HL-60/S4 (cell line): ENCODE data around the gene GBE1.
"Not testable (repeated sequence)": the region's sequence is repeated elsewhere in the genome, so short reads cannot be mapped to it uniquely, and the experiment has no call there.

ENCODE experiments used
- in situ Hi-C: fragments of 300-500 bp; cut with MboI; formaldehyde crosslinking; loops from 2 replicates; pipeline ENCODE4 v1.14.3; 2022; ENCODE audit warnings: low sequenced_read_pairs

Gene GBE1

GRCh38 chr3:81758275-81758674 is 3.2 kb downstream of the GBE1 start:
- in situ Hi-C loops, result no loop called here

GRCh38 chr3:81753416-81754027 is 7.9 kb downstream of the GBE1 start:
- in situ Hi-C loops, result no loop called here

DNA sequence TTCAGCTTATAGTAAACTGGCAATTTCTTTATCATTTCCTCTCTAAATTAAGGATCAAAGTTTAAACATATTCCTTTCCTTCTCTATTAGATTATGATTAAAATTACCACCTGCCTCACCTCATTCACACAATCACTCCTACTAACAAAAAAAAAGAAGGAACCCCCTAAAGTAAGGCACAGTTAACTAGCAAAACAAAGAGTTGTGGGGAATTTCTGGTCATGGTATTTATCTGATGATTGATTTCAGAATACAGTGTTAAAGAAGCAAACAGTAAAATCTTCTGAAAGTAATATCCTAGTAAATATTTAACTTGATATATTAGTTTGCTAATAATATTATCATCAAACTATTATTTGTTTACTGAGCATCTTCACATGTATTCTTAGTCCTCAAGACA is 8.8 kb downstream of the GBE1 start:
- in situ Hi-C loops, result no loop called here

DNA sequence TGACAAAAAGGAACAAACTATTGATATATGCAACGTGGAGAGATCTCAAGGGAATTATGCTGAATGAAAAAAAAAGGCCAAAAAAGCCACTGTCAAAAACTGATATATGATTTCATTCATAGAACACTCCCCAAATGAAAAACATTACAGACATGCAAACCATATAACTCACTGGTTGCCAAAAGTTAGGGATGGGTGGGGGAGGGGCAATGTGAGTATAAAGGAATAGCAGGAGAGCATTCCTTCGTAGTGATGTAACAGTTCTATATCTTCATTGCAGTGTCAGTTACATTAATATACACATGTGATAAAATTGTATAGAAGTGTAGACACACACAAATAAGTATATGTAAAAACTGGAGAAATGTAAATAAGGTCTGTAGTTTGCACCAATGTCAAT is 12.2 kb downstream of the GBE1 start:
- in situ Hi-C loops, result no loop called here

GRCh38 chr3:81747280-81747679 is 14.2 kb downstream of the GBE1 start:
- in situ Hi-C loops, result not testable (repeated sequence)

DNA sequence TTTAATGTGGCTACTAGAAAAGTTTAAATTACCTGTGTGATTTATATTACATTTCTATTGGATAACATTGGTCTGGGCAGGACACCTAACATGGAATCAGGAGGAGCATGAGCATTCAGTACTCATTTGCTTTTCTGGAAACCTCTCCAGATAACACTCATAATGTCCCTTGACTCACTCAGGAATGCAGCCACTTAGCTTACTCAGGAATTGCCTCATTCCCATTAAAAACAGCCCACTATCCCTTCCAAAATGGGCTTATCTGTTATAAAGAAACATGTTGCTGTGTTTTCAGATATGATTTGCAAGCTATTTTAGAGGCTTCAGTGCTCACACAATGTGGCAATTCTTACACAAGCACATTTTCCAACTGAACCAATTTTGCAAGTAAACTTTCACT is 17.1 kb downstream of the GBE1 start:
- in situ Hi-C loops, result no loop called here

GRCh38 chr3:81743096-81744025 is 18.1 kb downstream of the GBE1 start:
- in situ Hi-C loops, result no loop called here

GRCh38 chr3:81742581-81742980 is 18.9 kb downstream of the GBE1 start:
- in situ Hi-C loops, result no loop called here

- in situ Hi-C loops, result no loop called here
Measured at GRCh38 chr3:81741216-81741615, 20.2 kb downstream of the GBE1 start.

- in situ Hi-C loops, result no loop called here
Measured at GRCh38 chr3:81740731-81741130, 20.7 kb downstream of the GBE1 start.

- in situ Hi-C loops, result no loop called here
Measured at GRCh38 chr3:81735334-81735733, 26.1 kb downstream of the GBE1 start.

- in situ Hi-C loops, result no loop called here
Measured at GRCh38 chr3:81734742-81735141, 26.7 kb downstream of the GBE1 start.

- in situ Hi-C loops, result no loop called here
Measured at GRCh38 chr3:81732642-81733041, 28.8 kb downstream of the GBE1 start.

DNA sequence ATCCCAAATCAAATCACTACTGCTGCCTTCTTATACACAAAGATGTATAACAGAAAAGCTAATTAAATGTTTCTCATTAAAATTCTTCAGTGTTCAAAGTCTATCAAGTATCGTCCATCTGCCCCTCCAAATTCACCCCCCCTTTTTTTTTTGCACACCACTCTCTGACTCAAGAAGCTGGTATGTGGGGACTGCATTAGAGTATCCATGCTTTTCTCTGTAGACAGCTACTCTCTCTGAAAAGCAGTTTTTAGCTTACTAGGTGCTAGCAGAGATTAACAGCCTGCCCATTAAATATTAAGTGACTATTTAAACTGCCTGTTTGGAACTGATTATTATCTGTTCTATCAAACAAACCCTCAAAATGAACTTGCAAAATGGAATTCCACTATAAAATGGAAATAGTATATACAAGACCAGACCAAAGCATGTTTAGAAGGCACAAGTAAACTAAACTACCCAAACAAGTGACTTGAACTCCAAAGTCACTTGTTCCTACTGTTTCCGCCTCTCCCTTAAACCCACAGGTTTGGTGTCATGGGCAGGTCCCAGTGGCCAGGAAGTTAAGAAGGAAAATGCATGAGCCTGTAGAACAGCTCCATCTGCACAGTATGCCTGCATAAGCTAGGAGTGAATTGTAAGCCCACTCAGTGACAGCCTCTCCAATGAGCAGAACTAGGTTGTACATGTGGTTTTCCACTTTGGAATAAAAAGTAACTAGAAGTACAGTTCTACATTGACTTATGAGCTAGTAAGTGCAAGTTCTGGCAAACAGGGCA is 32.5 kb downstream of the GBE1 start:
- in situ Hi-C loops, result no loop called here

GRCh38 chr3:81726735-81727134 is 34.7 kb downstream of the GBE1 start:
- in situ Hi-C loops, result no loop called here

GRCh38 chr3:81726132-81726531 is 35.3 kb downstream of the GBE1 start:
- in situ Hi-C loops, result no loop called here

DNA sequence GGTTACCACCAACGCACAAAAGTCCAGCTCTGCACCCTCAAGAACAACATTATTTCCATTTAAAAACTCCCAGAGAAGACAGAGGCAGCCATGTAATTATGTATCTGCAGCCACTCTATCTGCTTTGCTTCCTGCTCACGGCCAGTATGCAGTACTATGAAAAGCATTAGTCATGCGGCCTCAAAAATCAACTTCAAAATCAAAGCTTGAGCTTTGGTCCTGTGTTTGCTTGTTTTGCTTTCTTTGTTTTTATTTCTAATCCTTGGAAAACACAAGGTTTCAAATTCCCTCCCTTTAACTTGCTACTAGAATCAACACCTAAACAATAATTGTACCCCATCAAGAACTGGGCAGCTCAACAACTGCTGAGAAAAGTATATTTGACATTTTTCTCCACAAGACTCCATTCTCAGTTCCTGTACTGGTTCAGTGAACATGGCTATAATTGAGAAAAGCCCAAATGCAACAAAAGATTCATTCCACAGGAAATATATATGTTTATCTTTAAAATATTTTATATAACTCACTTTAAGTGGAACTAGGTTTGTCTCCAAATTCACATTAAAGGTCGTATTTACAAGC is 37.6 kb downstream of the GBE1 start:
- in situ Hi-C loops, result no loop called here

- in situ Hi-C loops, result no loop called here
Measured at GRCh38 chr3:81718311-81718710, 43.1 kb downstream of the GBE1 start.

DNA sequence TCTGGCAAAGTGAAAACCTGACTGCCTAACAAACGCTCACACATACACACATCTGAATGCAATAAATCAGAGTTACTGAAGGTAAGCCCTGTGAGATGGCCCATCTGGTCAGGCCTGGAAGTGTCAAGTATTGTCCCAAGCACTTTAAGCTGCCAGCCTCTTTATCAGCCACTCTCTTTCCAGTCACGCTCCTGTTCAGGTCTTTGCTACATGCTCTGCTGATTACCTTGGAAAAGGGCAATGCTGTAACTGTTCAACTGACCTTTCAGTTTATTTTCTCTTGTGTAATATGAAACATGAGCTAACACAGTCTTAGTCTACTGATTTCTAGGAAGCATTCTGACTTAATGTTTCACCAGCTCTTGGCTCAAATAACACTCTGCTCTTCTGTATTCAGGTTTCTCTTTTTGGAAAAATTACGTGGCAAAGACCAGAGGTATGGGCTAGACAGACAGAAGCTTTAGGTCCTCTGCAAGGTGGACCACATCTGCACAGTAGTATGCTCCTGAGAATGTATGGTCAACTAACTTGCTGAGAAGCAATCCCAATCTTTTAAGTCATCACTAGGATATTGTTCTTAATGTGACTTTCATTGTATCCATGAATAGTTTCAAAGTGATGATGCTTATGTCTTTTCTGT is 44.5 kb downstream of the GBE1 start:
- in situ Hi-C loops, result no loop called here

DNA sequence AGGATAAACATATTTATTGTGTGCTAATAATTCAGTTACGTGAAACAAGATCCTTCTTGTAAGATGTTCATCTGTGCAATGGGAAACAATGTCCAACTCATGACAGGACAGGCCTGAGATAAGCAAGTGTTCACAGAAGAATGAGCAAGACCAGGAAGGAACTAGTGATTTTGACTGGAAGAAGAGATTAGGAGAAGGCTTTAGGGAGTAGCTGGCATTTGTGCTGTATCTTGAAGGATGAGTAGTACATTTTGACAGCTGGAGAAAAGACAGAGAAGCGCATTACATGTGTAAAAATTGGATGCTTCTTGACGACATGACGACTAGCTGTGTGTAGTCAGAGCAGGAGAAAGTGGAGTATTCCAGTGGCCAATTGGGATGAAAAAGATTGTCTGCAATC is 48.4 kb downstream of the GBE1 start:
- in situ Hi-C loops, result no loop called here

DNA sequence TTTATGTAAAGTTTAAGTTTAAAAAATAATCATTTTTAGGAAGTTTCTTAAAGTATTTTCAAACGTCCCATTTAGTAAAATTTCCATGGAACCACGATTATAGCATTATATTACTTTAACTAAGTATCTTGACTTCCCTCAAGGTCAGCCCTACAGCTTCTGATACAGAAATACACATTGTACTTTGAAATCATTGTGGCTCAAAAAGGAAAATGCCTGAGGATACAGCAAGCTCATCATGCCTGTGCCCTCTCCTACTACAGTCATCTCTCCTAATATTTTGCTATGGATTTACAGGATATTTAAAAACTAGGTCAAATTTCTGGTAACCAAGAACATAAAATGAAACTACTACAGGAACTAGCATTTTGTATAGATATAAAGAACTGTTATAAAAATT is 51.8 kb downstream of the GBE1 start:
- in situ Hi-C loops, result no loop called here
